Loucy (cell line): Measurements from ENCODE around the gene ILF3.

Experiments
- H2AFZ ChIP-seq: fragments of 200-600 bp; sonication (generic); 2 replicates; pipeline ENCODE4 v1.6.0; 2016; ENCODE audit warnings: antibody characterized with exemption, mild to moderate bottlenecking, low read length, moderate library complexity
- H3F3A ChIP-seq: fragments of 200-600 bp; 2 replicates; pipeline ENCODE4 v1.6.0; 2016; ENCODE audit warnings: antibody characterized with exemption, low read depth, mild to moderate bottlenecking
- H3K27me3 ChIP-seq: fragments of 200-600 bp; sonication (generic); 2 replicates; pipeline ENCODE4 v1.6.1; 2014; ENCODE audit warnings: low read length, mild to moderate bottlenecking; ENCODE audit not compliant: insufficient read depth, poor library complexity, severe bottlenecking
- H3K36me3 ChIP-seq: fragments of 200-600 bp; sonication (generic); 2 replicates; pipeline ENCODE4 v1.6.1; 2016; ENCODE audit warnings: low read length; ENCODE audit not compliant: insufficient read depth
- H3K4me1 ChIP-seq: fragments of 200-600 bp; sonication (generic); 2 replicates; pipeline ENCODE4 v1.5.1; 2014; ENCODE audit warnings: low read length, mild to moderate bottlenecking; ENCODE audit not compliant: insufficient read depth, poor library complexity, severe bottlenecking
- H3K4me2 ChIP-seq: fragments of 200-600 bp; sonication (generic); 2 replicates; pipeline ENCODE4 v1.6.0; 2014; ENCODE audit warnings: antibody characterized with exemption, low read length, low read depth, mild to moderate bottlenecking; ENCODE audit not compliant: poor library complexity, severe bottlenecking
- H3K4me3 ChIP-seq: fragments of 200-600 bp; sonication (generic); 2 replicates; pipeline ENCODE4 v1.5.1; 2014; ENCODE audit warnings: low read length, mild to moderate bottlenecking, mixed read lengths; ENCODE audit not compliant: poor library complexity, severe bottlenecking
- H3K79me2 ChIP-seq: fragments of 200-600 bp; sonication (generic); 2 replicates; pipeline ENCODE4 v1.6.1; 2014; ENCODE audit warnings: low read length; ENCODE audit not compliant: insufficient read depth
- H3K9ac ChIP-seq: fragments of 200-600 bp; sonication (generic); 2 replicates; pipeline ENCODE4 v1.6.0; 2014; ENCODE audit warnings: mild to moderate bottlenecking, low read depth, low read length, moderate library complexity; ENCODE audit not compliant: poor library complexity, severe bottlenecking
- H3K9me2 ChIP-seq: fragments of 200-600 bp; sonication (generic); replicated peaks from 2 replicates; pipeline ENCODE4 v1.6.1; 2016; ENCODE audit warnings: low read depth, low read length, mixed read lengths
- H3K9me3 ChIP-seq: fragments of 200-600 bp; sonication (generic); 2 replicates; pipeline ENCODE4 v1.6.1; 2014; ENCODE audit warnings: mild to moderate bottlenecking, antibody characterized with exemption, low read length, low read depth; ENCODE audit not compliant: insufficient read depth
- H4K20me1 ChIP-seq: fragments of 200-600 bp; sonication (generic); 2 replicates; pipeline ENCODE4 v1.6.0; 2014; ENCODE audit warnings: antibody characterized with exemption, low read length, mild to moderate bottlenecking; ENCODE audit not compliant: insufficient read depth, poor library complexity, severe bottlenecking
- CTCF ChIP-seq: fragments of 200-600 bp; sonication (generic); conservative IDR thresholded peaks from 2 replicates; pipeline ENCODE4 v1.5.1; 2014; ENCODE audit warnings: mild to moderate bottlenecking, antibody characterized with exemption, low read length
- EZH2phosphoT487 ChIP-seq: fragments of 200-600 bp; IDR thresholded peaks from 2 replicates; pipeline ENCODE4 v1.6.1; 2018; ENCODE audit warnings: antibody characterized with exemption, mild to moderate bottlenecking, moderate library complexity, borderline replicate concordance

Gene ILF3

GRCh38 chr19:10624585-10624984 lies 29.6 kb upstream of the ILF3 start:
- Histone ChIP-seq H3K79me2 (no peaks in the 10 kb centered on the region), H3K9me2 (no peaks in the 10 kb centered on the region), H3K9me3 (no peaks in the 10 kb centered on the region), H2AFZ (no peak overlapping the region), H3K4me2 (no peak overlapping the region), H3K36me3 (peaks cover 13% of the 10 kb centered on the region; the same call in 1 of the 2 replicates), H3K4me1 (no peaks in the 10 kb centered on the region), H3K9ac (no peak overlapping the region), H3K4me3 (no peak overlapping the region), H4K20me1 (no peaks in the 10 kb centered on the region), H3K27me3 (no peaks in the 10 kb centered on the region), H3F3A (no peaks in the 10 kb centered on the region)
- TF ChIP-seq EZH2phosphoT487 = no peak
- TF ChIP-seq CTCF = no peak

GRCh38 chr19:10625003-10625761 lies 29.0 kb upstream of the ILF3 start, which contains the start of gene SLC44A2:
TSS of gene SLC44A2 (plus strand) at chr19:10625553. CDS start at chr19:10625634, 81 bp downstream.
- Histone ChIP-seq H3K9me2 (no peaks in the 10 kb centered on the region), H3K4me1 (no peaks in the 10 kb centered on the region), H3K9me3 (no peaks in the 10 kb centered on the region), H3K36me3 (peaks cover 13% of the 10 kb centered on the region; the same call in 1 of the 2 replicates), H3K9ac (no peak within 1 kb of the TSS), H3K4me2 (no peak within 1 kb of the TSS), H3F3A (no peaks in the 10 kb centered on the region), H3K27me3 (no peaks in the 10 kb centered on the region), H3K4me3 (no peak within 1 kb of the TSS), H4K20me1 (no peaks in the 10 kb centered on the region), H2AFZ (no peak within 1 kb of the TSS), H3K79me2 (no peaks in the 10 kb centered on the region)
- TF ChIP-seq EZH2phosphoT487 = no peak
- no peak for TF ChIP-seq CTCF

- Histone ChIP-seq H2AFZ (no peak overlapping the region), H3F3A (no peaks in the 10 kb centered on the region), H3K9me2 (no peaks in the 10 kb centered on the region), H3K4me1 (no peaks in the 10 kb centered on the region), H3K4me3 (no peak overlapping the region), H3K9ac (no peak overlapping the region), H3K4me2 (no peak overlapping the region), H4K20me1 (no peaks in the 10 kb centered on the region), H3K27me3 (no peaks in the 10 kb centered on the region), H3K9me3 (no peaks in the 10 kb centered on the region), H3K79me2 (no peaks in the 10 kb centered on the region), H3K36me3 (peaks cover 13% of the 10 kb centered on the region; the same call in 1 of the 2 replicates)
- no peak for TF ChIP-seq EZH2phosphoT487
- no peak for TF ChIP-seq CTCF
These were observed 28.4 kb upstream of the ILF3 start for GRCh38 chr19:10625762-10626138.
